Osteocyte (in vitro differentiated cells): ENCODE results near the gene NDUFAF3. TPM values are rescaled to one million over a fixed set of nuclear protein-coding genes. Genes with fewer than 3 reads are reported as not detected.

Source experiments
- DNase-seq: peaks from one replicate; pipeline ENCODE4 v3.0.0; 2021; ENCODE audit warnings: mixed read lengths; ENCODE audit not compliant: unreplicated experiment; ENCODE audit errors: extremely low spot score
- H3K27ac Mint-ChIP-seq: one replicate; pipeline ENCODE4 v1.8.0; 2021; ENCODE audit warnings: mild to moderate bottlenecking, mixed read lengths; ENCODE audit not compliant: unreplicated experiment
- H3K27me3 Mint-ChIP-seq: one replicate; pipeline ENCODE4 v1.8.0; 2021; ENCODE audit warnings: mixed read lengths; ENCODE audit not compliant: unreplicated experiment
- H3K36me3 Mint-ChIP-seq: one replicate; pipeline ENCODE4 v1.8.0; 2021; ENCODE audit warnings: mixed read lengths; ENCODE audit not compliant: unreplicated experiment
- H3K4me1 Mint-ChIP-seq: one replicate; pipeline ENCODE4 v1.8.0; 2021; ENCODE audit warnings: mixed read lengths; ENCODE audit not compliant: unreplicated experiment
- H3K4me3 Mint-ChIP-seq: one replicate; pipeline ENCODE4 v1.8.0; 2021; ENCODE audit warnings: mild to moderate bottlenecking, moderate library complexity, mixed read lengths; ENCODE audit not compliant: unreplicated experiment
- H3K9me3 Mint-ChIP-seq: one replicate; pipeline ENCODE4 v1.8.0; 2021; ENCODE audit warnings: mixed read lengths; ENCODE audit not compliant: unreplicated experiment
- CTCF ChIP-seq: fragments of 200-600 bp; sonication (generic); IDR thresholded peaks from 2 replicates; pipeline ENCODE4 v1.5.0; 2021; ENCODE audit warnings: antibody characterized with exemption, mild to moderate bottlenecking, moderate library complexity
- total RNA-seq: library from RNA; stranded (reverse); gene quantifications from 2 replicates; pipeline ENCODE4 v1.2.1, GENCODE V29; 2021

The NDUFAF3 gene
- total RNA-seq, 1 donor from 2014 or later, result 69.1 TPM

GRCh38 chr3:49018707-49019006, 3.3 kb upstream of the NDUFAF3 start:
- Mint-ChIP-seq H3K36me3 (peaks cover 23% of the 10 kb centered on the region), H3K27me3 (no peaks in the 10 kb centered on the region), H3K27ac (peak overlapping the region; percentile 88), H3K4me1 (peaks cover 40% of the 10 kb centered on the region), H3K9me3 (no peaks in the 10 kb centered on the region), H3K4me3 (peak overlapping the region; percentile 90)
- TF ChIP-seq CTCF, result no peak
- DNase-seq, result no peak

GRCh38 chr3:49019941-49020329, 2.0 kb upstream of the NDUFAF3 start:
- peak overlapping the region; percentile 94 for H3K27ac Mint-ChIP-seq
- peaks cover 40% of the 10 kb centered on the region for H3K4me1 Mint-ChIP-seq
- no peaks in the 10 kb centered on the region for H3K27me3 Mint-ChIP-seq
- H3K4me3 Mint-ChIP-seq, result peak overlapping the region; percentile 90
- H3K9me3 Mint-ChIP-seq, result no peaks in the 10 kb centered on the region
- no peak for DNase-seq
- H3K36me3 Mint-ChIP-seq, result peaks cover 32% of the 10 kb centered on the region
- no peak for TF ChIP-seq CTCF

GRCh38 chr3:49020330-49021212, 1.4 kb upstream of the NDUFAF3 start:
- Mint-ChIP-seq H3K4me1 (peaks cover 40% of the 10 kb centered on the region), H3K27me3 (no peaks in the 10 kb centered on the region), H3K27ac (peak overlapping the region; percentile 94), H3K36me3 (peaks cover 30% of the 10 kb centered on the region), H3K9me3 (no peaks in the 10 kb centered on the region), H3K4me3 (peak overlapping the region; percentile 90)
- TF ChIP-seq CTCF, result no peak
- DNase-seq, result no peak

GRCh38 chr3:49021213-49021812, 608 bp upstream of the NDUFAF3 start:
- peak overlapping the region; percentile 90 for H3K4me3 Mint-ChIP-seq
- H3K9me3 Mint-ChIP-seq, result no peaks in the 10 kb centered on the region
- H3K36me3 Mint-ChIP-seq, result peaks cover 27% of the 10 kb centered on the region
- H3K27me3 Mint-ChIP-seq, result no peaks in the 10 kb centered on the region
- peaks cover 40% of the 10 kb centered on the region for H3K4me1 Mint-ChIP-seq
- H3K27ac Mint-ChIP-seq, result peak overlapping the region; percentile 94
- TF ChIP-seq CTCF, result no peak
- DNase-seq, result peak; percentile 99

GRCh38 chr3:49022688-49023171, 809 bp downstream of the NDUFAF3 start:
- TF ChIP-seq CTCF, result no peak
- Mint-ChIP-seq H3K4me3 (peak overlapping the region; percentile 90), H3K9me3 (no peaks in the 10 kb centered on the region), H3K27ac (peak overlapping the region; percentile 94), H3K27me3 (no peaks in the 10 kb centered on the region), H3K4me1 (peaks cover 33% of the 10 kb centered on the region), H3K36me3 (peaks cover 30% of the 10 kb centered on the region)
- no peak for DNase-seq
